DOHH2 (cell line): Measurements from ENCODE around the gene RHO.

ENCODE experiments used
- H3F3A ChIP-seq: fragments of 200-600 bp; sonication (generic), shearing (Covaris generic); 2 replicates; pipeline ENCODE4 v1.6.0; 2016; ENCODE audit warnings: antibody characterized with exemption, mild to moderate bottlenecking; ENCODE audit not compliant: control insufficient read depth, insufficient read depth
- H3K27ac ChIP-seq: fragments of 200-600 bp; sonication (generic); 2 replicates; pipeline ENCODE4 v1.5.1; 2014; ENCODE audit warnings: low read depth, mild to moderate bottlenecking, low read length, moderate library complexity
- H3K27me3 ChIP-seq: fragments of 200-600 bp; sonication (generic); 2 replicates; pipeline ENCODE4 v1.6.1; 2014; ENCODE audit warnings: mild to moderate bottlenecking, low read length, mixed read lengths; ENCODE audit not compliant: control insufficient read depth
- H3K36me3 ChIP-seq: fragments of 200-600 bp; sonication (generic); 2 replicates; pipeline ENCODE4 v1.6.1; 2014; ENCODE audit warnings: mild to moderate bottlenecking, low read length, moderate library complexity, mixed read lengths; ENCODE audit not compliant: control insufficient read depth
- H3K4me1 ChIP-seq: fragments of 200-600 bp; sonication (generic); 2 replicates; pipeline ENCODE4 v1.6.1; 2014; ENCODE audit warnings: mild to moderate bottlenecking, low read length, mixed read lengths; ENCODE audit not compliant: control insufficient read depth
- H3K4me2 ChIP-seq: fragments of 200-600 bp; sonication (generic); 2 replicates; pipeline ENCODE4 v1.6.0; 2014; ENCODE audit warnings: mild to moderate bottlenecking, low read length, moderate library complexity
- H3K4me3 ChIP-seq: fragments of 200-600 bp; sonication (generic); 2 replicates; pipeline ENCODE4 v1.5.1; 2014; ENCODE audit warnings: mild to moderate bottlenecking, low read length, mixed read lengths
- H3K79me2 ChIP-seq: fragments of 200-600 bp; sonication (generic); 2 replicates; pipeline ENCODE4 v1.6.1; 2014; ENCODE audit warnings: mild to moderate bottlenecking, low read length, mixed read lengths; ENCODE audit not compliant: control insufficient read depth
- H3K9me2 ChIP-seq: fragments of 200-600 bp; sonication (generic); replicated peaks from 2 replicates; pipeline ENCODE4 v1.6.1; 2014; ENCODE audit warnings: mild to moderate bottlenecking, low read length, mixed read lengths; ENCODE audit not compliant: control insufficient read depth
- H3K9me3 ChIP-seq: fragments of 200-600 bp; sonication (generic); 2 replicates; pipeline ENCODE4 v1.6.1; 2014; ENCODE audit warnings: antibody characterized with exemption, low read length, mixed read lengths; ENCODE audit not compliant: control insufficient read depth, insufficient read depth
- H4K20me1 ChIP-seq: fragments of 200-600 bp; sonication (generic); 2 replicates; pipeline ENCODE4 v1.6.0; 2014; ENCODE audit warnings: low read depth, mild to moderate bottlenecking, antibody characterized with exemption, low read length, moderate library complexity; ENCODE audit not compliant: control insufficient read depth, insufficient read depth
- CTCF ChIP-seq: fragments of 200-600 bp; sonication (generic); IDR thresholded peaks from one replicate; pipeline ENCODE4 v1.5.1; 2014; ENCODE audit warnings: antibody characterized with exemption, mild to moderate bottlenecking, low read depth, low read length; ENCODE audit not compliant: poor library complexity, severe bottlenecking
- EZH2phosphoT487 ChIP-seq: fragments of 200-600 bp; sonication (generic); IDR thresholded peaks from 2 replicates; pipeline ENCODE4 v1.6.1; 2017; ENCODE audit warnings: borderline replicate concordance, mild to moderate bottlenecking, antibody characterized with exemption, low read length, moderate library complexity, mixed read lengths

RHO gene

GRCh38 chr3:129579991-129580390, 51.6 kb downstream of the RHO start:
- no peak overlapping the region for H3K27ac ChIP-seq
- H3K4me1 ChIP-seq: peaks cover 55% of the 10 kb centered on the region
- H4K20me1 ChIP-seq: no peaks in the 10 kb centered on the region
- no peaks in the 10 kb centered on the region for H3K27me3 ChIP-seq
- H3K79me2 ChIP-seq: no peaks in the 10 kb centered on the region
- H3K4me2 ChIP-seq: no peak overlapping the region
- no peaks in the 10 kb centered on the region for H3K9me2 ChIP-seq
- H3F3A ChIP-seq: peaks cover 5% of the 10 kb centered on the region; the same call in 1 of the 2 replicates
- no peaks in the 10 kb centered on the region for H3K9me3 ChIP-seq
- TF ChIP-seq CTCF: no peak
- no peak overlapping the region for H3K4me3 ChIP-seq
- no peaks in the 10 kb centered on the region for H3K36me3 ChIP-seq

DNA sequence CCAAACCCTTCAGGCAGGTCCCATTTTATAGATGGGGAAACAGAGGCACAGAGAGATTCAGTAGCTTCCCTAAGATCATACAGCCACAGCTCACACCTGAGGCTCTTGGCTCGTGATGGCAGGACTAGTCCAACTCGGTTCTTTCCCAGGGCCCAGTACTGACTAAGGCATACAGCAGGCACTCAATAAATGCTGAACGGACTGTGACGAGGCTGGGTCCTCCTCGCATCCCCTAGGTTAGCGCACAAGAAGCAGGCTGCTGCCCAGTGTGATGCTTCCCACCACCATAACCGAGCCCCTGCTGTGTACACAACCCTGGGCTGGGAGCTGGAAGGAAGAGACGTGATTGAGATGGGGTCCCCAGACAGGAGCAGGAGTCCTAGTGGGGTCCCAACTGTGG, 53.2 kb downstream of the RHO start:
- Histone ChIP-seq H3K79me2 (no peaks in the 10 kb centered on the region), H4K20me1 (no peaks in the 10 kb centered on the region), H3F3A (peaks cover 2% of the 10 kb centered on the region; the same call in 1 of the 2 replicates), H3K4me1 (peaks cover 39% of the 10 kb centered on the region), H3K4me3 (no peak overlapping the region), H3K9me3 (no peaks in the 10 kb centered on the region), H3K27ac (no peak overlapping the region), H3K4me2 (no peak overlapping the region), H3K27me3 (no peaks in the 10 kb centered on the region), H3K9me2 (no peaks in the 10 kb centered on the region), H3K36me3 (no peaks in the 10 kb centered on the region)
- TF ChIP-seq EZH2phosphoT487 (no peak), CTCF (no peak)

DNA sequence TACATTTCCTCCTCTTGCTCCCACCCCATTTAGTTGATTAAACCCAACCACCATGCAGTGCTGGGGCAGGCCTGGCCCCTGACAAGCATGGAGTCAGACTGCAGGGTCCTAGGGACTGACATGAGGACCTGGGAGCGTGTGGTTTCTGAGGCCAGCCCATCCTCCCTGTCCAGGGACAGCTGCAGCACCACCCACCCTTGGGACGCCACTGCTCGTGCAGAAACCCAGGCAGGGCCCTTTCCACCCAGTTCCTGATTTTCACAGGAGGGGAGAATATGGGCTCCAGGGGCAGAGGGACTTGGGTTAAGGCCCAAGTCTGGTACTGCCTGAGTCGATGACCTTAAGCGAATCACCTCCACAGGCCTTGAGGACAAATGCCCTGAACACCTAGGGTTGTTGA, 54.4 kb downstream of the RHO start:
- H3K36me3 ChIP-seq: no peaks in the 10 kb centered on the region
- H3K4me2 ChIP-seq: no peak overlapping the region
- TF ChIP-seq CTCF (no peak), EZH2phosphoT487 (no peak)

DNA sequence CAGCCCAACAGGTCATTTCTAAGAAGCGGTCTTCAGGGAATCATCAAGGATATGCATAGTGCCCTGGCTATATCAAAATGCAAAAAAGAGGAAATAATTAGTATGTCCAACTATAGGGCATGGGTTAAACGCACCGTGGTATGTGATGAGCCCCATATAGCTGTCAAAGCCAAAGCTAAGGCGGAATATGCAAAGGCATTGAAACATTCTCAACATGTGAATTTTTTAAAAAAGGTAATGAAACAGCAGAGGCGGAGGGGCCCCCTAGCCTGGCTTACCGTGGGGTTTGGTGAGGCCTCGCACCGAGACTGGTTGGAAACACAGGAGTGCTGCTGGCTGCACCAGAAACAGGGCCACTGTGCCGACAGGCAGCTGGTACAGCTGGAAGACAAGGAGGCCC, 54.9 kb downstream of the RHO start:
- Histone ChIP-seq H3K79me2 (no peaks in the 10 kb centered on the region), H4K20me1 (no peaks in the 10 kb centered on the region), H3K4me1 (peaks cover 22% of the 10 kb centered on the region), H3K36me3 (no peaks in the 10 kb centered on the region), H3K27me3 (no peaks in the 10 kb centered on the region), H3K4me3 (no peak overlapping the region), H3K9me2 (no peaks in the 10 kb centered on the region), H3K27ac (no peak overlapping the region), H3K9me3 (no peaks in the 10 kb centered on the region), H3F3A (peaks cover 2% of the 10 kb centered on the region; the same call in 1 of the 2 replicates), H3K4me2 (no peak overlapping the region)
- TF ChIP-seq EZH2phosphoT487 (no peak), CTCF (no peak)

More for the DNA sequence above, 54.4 kb downstream of the RHO start:
- Histone ChIP-seq H3K27ac (no peak overlapping the region), H3K4me3 (no peak overlapping the region), H3K9me3 (no peaks in the 10 kb centered on the region), H3F3A (peaks cover 2% of the 10 kb centered on the region; the same call in 1 of the 2 replicates), H3K9me2 (no peaks in the 10 kb centered on the region), H3K27me3 (no peaks in the 10 kb centered on the region), H3K4me1 (peaks cover 27% of the 10 kb centered on the region), H3K79me2 (no peaks in the 10 kb centered on the region), H4K20me1 (no peaks in the 10 kb centered on the region)
